Endothelial cell (in vitro differentiated cells): Measurements from ENCODE around the gene PXDN. TPM values are rescaled to one million over a fixed set of nuclear protein-coding genes. Genes with fewer than 3 reads are reported as not detected.
"Not testable (repeated sequence)": the region's sequence is repeated elsewhere in the genome, so short reads cannot be mapped to it uniquely, and the experiment has no call there.

Source experiments
- DNase-seq: peaks from one replicate; pipeline ENCODE4 v3.0.0; 2021; ENCODE audit warnings: low spot score
- H3K27ac Mint-ChIP-seq: one replicate; pipeline ENCODE4 v1.8.0; 2021; ENCODE audit warnings: mixed read lengths, inconsistent platforms; ENCODE audit not compliant: unreplicated experiment
- H3K27me3 Mint-ChIP-seq: one replicate; pipeline ENCODE4 v1.8.0; 2021; ENCODE audit warnings: mild to moderate bottlenecking, moderate library complexity, mixed read lengths, inconsistent platforms; ENCODE audit not compliant: unreplicated experiment
- H3K36me3 Mint-ChIP-seq: one replicate; pipeline ENCODE4 v1.8.0; 2021; ENCODE audit warnings: mild to moderate bottlenecking, low read depth, mixed read lengths, inconsistent platforms; ENCODE audit not compliant: unreplicated experiment
- H3K4me1 Mint-ChIP-seq: one replicate; pipeline ENCODE4 v1.8.0; 2021; ENCODE audit warnings: mild to moderate bottlenecking, mixed read lengths, inconsistent platforms; ENCODE audit not compliant: unreplicated experiment
- H3K4me3 Mint-ChIP-seq: one replicate; pipeline ENCODE4 v1.8.0; 2021; ENCODE audit warnings: mild to moderate bottlenecking, mixed read lengths, inconsistent platforms; ENCODE audit not compliant: unreplicated experiment
- H3K9me3 Mint-ChIP-seq: one replicate; pipeline ENCODE4 v1.8.0; 2021; ENCODE audit warnings: mixed read lengths, inconsistent platforms; ENCODE audit not compliant: unreplicated experiment
- CTCF ChIP-seq: fragments of 200-600 bp; sonication (generic); IDR thresholded peaks from one replicate; pipeline ENCODE4 v1.5.0; 2021; ENCODE audit warnings: antibody characterized with exemption; ENCODE audit not compliant: unreplicated experiment
- total RNA-seq: library from RNA; stranded (reverse); fragmentation: NEBNext Ultra II Directional; extraction: Animal tissue kit (Norgen Biotek cat#: 25700); gene quantifications from one replicate; pipeline ENCODE4 v1.2.1, GENCODE V29; 2021; ENCODE audit not compliant: unreplicated experiment

Gene PXDN
- total RNA-seq, 1 donor from 2014 or later = 521 TPM

DNA sequence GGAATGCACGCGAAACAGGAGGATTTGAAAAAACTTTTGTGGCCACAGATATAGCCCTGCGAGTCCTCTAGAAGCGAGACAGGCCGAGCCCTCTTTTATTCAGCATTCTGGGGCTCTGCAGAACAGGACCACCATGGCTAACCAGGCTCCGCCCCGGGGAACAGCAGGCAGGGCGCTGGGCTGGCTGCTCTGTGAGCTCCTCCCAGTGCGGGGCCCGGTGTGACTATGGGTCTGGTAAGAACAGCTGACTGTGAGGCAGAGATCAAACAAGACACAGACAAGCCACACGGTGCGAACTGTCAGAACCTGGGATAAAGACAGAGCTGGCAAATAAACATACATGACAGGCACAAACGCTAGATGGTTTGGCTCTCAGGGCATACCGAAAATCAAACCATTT lies 15.5 kb downstream of the PXDN start:
- DNase-seq = no peak
- Mint-ChIP-seq H3K27me3 (peaks cover 2% of the 10 kb centered on the region), H3K27ac (no peak overlapping the region), H3K4me3 (no peak overlapping the region), H3K9me3 (no peaks in the 10 kb centered on the region), H3K36me3 (peaks cover 25% of the 10 kb centered on the region), H3K4me1 (peaks cover 55% of the 10 kb centered on the region)
- TF ChIP-seq CTCF = no peak

DNA sequence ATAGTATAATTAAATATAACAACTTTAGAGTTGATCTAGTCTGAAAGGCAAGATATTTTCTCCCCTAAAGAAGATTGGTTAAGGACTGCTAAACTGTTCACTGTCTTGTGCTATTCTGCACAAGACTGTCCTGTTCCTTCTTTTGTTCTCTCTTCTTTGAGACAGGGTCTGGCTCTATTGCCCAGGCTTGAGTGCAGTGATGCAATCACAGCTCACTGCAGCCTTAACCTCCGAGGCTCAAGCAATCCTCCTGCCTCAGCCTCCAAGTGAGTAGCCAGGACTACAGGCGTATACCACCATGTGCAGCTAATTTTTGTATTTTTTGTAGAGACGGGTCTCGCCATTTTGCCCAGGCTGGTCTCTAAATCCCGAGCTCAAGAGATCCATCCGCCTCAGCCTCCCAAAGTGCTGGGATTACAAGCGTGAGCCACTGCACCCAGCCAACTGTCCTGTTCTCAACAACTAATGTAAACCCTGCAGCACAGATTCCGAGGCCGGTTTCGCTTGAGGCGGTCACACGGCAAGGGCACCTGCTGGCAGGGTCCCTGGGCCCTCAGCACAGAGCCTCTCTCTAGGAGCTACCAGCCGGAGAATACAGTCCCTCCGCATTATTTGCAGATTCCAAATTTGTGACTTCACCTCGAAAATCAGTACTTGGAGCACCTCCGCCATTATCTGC lies 16.4 kb downstream of the PXDN start:
- H3K36me3 Mint-ChIP-seq = peaks cover 21% of the 10 kb centered on the region
- H3K4me1 Mint-ChIP-seq = peaks cover 55% of the 10 kb centered on the region
- H3K4me3 Mint-ChIP-seq = no peak overlapping the region
- peaks cover 2% of the 10 kb centered on the region for H3K27me3 Mint-ChIP-seq
- no peak overlapping the region for H3K27ac Mint-ChIP-seq
- no peaks in the 10 kb centered on the region for H3K9me3 Mint-ChIP-seq
- TF ChIP-seq CTCF = no peak
- no peak for DNase-seq

- Mint-ChIP-seq H3K4me1 (peaks cover 53% of the 10 kb centered on the region), H3K27ac (peak overlapping the region; percentile 31), H3K9me3 (no peaks in the 10 kb centered on the region), H3K36me3 (peaks cover 18% of the 10 kb centered on the region), H3K27me3 (peaks cover 2% of the 10 kb centered on the region), H3K4me3 (no peak overlapping the region)
- no peak for TF ChIP-seq CTCF
- no peak for DNase-seq
Measured at GRCh38 chr2:1727101-1727771, 17.1 kb downstream of the PXDN start.

GRCh38 chr2:1726558-1726957 lies 17.8 kb downstream of the PXDN start:
- no peak overlapping the region for H3K4me3 Mint-ChIP-seq
- no peak for TF ChIP-seq CTCF
- H3K36me3 Mint-ChIP-seq = peaks cover 12% of the 10 kb centered on the region
- DNase-seq = no peak
- peaks cover 2% of the 10 kb centered on the region for H3K27me3 Mint-ChIP-seq
- H3K27ac Mint-ChIP-seq = peak overlapping the region; percentile 31
- no peaks in the 10 kb centered on the region for H3K9me3 Mint-ChIP-seq
- H3K4me1 Mint-ChIP-seq = peaks cover 47% of the 10 kb centered on the region

DNA sequence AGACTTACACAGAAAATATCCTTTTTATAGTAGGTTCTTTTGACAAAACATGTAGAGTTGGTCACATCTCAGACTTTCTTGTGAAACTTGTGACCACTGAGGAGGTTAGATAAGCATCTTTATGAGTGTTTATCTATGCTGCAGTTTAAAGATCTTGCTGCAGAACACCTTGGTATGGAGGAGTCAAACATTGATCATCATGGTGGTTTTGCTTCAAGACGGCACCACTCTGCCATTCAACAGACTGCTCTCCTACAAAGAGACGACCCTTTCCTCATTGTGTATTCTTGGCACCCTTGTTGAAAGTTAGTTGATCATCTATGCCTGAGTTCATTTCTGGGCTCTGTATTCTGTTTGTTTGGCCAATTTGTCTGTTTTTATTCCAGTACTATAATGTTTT lies 20.0 kb downstream of the PXDN start:
- Mint-ChIP-seq H3K36me3 (peaks cover 15% of the 10 kb centered on the region), H3K4me1 (peaks cover 37% of the 10 kb centered on the region)
- not testable (repeated sequence) for DNase-seq

More for the DNA sequence above, 20.0 kb downstream of the PXDN start:
- H3K27ac Mint-ChIP-seq, H3K27me3 Mint-ChIP-seq, H3K4me3 Mint-ChIP-seq, H3K9me3 Mint-ChIP-seq: not testable (repeated sequence)
